Naive thymus-derived CD8-positive, alpha-beta T cell (primary cell): ENCODE measurements around the gene BICC1. TPM values are rescaled to one million over a fixed set of nuclear protein-coding genes. Genes with fewer than 3 reads are reported as not detected.
A peak's percentile ranks its signal among the peaks of the same experiment; 100 is the strongest.

Source experiments
- ATAC-seq, 2 donors: fragments of 150-1000 bp; cut with Tn5 transposase in 1 of 2; sonication (Bioruptor Pico), chemical (Tn5 transposase) in 1 of 2; 1 replicate in 1 of 2; 2 replicates in 1 of 2; pipeline ENCODE4 v1.10.0; 2021; ENCODE audit warnings: mild to moderate bottlenecking in 2 of 2, moderate library complexity in 2 of 2
- POLR2A ChIA-PET: fragments of 350-600 bp; sonication (Branson Sonifier 250); formaldehyde crosslinking; loops from one replicate; lab custom pipeline; 2021; ENCODE audit warnings: antibody characterized with exemption; lab: Charles Lee
- DNase-seq, 10 donors: peaks; one replicate each; pipeline versions ENCODE4 v3.0.0 to v3.0.0-alpha.2; 2020 to 2022
- H3K27ac Mint-ChIP-seq, 10 donors: one replicate each; pipeline ENCODE4 v1.8.0; 2020 to 2022; ENCODE audit warnings: mild to moderate bottlenecking in 10 of 10, mixed read lengths in 10 of 10, moderate library complexity in 4 of 10, inconsistent platforms in 1 of 10
- H3K27me3 Mint-ChIP-seq, 5 donors: one replicate each; pipeline ENCODE4 v1.8.0; 2021 to 2022; ENCODE audit warnings: mixed read lengths in 5 of 5
- H3K36me3 Mint-ChIP-seq, 3 donors: one replicate each; pipeline ENCODE4 v1.8.0; 2020 to 2022; ENCODE audit warnings: mixed read lengths in 3 of 3, mild to moderate bottlenecking in 2 of 3, inconsistent platforms in 1 of 3
- H3K4me1 Mint-ChIP-seq, 4 donors: one replicate each; pipeline ENCODE4 v1.8.0; 2021 to 2022; ENCODE audit warnings: mixed read lengths in 4 of 4
- H3K4me3 Mint-ChIP-seq, 10 donors: one replicate each; pipeline ENCODE4 v1.8.0; 2020 to 2022; ENCODE audit warnings: mild to moderate bottlenecking in 10 of 10, mixed read lengths in 10 of 10, moderate library complexity in 6 of 10, inconsistent platforms in 1 of 10
- H3K9me3 Mint-ChIP-seq, 9 donors: one replicate each; pipeline ENCODE4 v1.8.0; 2020 to 2022; ENCODE audit warnings: mixed read lengths in 9 of 9, mild to moderate bottlenecking in 3 of 9, inconsistent platforms in 1 of 9, moderate library complexity in 1 of 9
- polyA plus RNA-seq, 3 donors: library from polyadenylated mRNA; unstranded; fragments of 300-500 nt; fragmentation: Illumina TruSeq; gene quantifications; one replicate each; pipeline ENCODE4 v1.2.3, GENCODE V29; 2021
- total RNA-seq, 8 experiments: library from RNA in 2 of 8; stranded (reverse) in 2 of 8; gene quantifications; one replicate each; pipeline ENCODE4 v1.2.3 and lab custom pipeline; 2021 to 2026

Gene BICC1
- total and polyA plus RNA-seq, 5 experiments from 2014 or later: not detected

- Mint-ChIP-seq H3K27ac (no peak overlapping the region), H3K4me1 (no peaks in the 10 kb centered on the region), H3K9me3 (peaks cover 0 to 25% (median 14%) of the 10 kb centered on the region in 9 donors), H3K27me3 (peaks cover 0 to 9% (median 0%) of the 10 kb centered on the region in 5 donors), H3K36me3 (no peaks in the 10 kb centered on the region), H3K4me3 (no peak overlapping the region)
- ATAC-seq (no peak), DNase-seq (no peak)
- POLR2A ChIA-PET: no interaction called here
These were observed 87.4 kb downstream of the BICC1 start for GRCh38 chr10:58599927-58600553.

DNA sequence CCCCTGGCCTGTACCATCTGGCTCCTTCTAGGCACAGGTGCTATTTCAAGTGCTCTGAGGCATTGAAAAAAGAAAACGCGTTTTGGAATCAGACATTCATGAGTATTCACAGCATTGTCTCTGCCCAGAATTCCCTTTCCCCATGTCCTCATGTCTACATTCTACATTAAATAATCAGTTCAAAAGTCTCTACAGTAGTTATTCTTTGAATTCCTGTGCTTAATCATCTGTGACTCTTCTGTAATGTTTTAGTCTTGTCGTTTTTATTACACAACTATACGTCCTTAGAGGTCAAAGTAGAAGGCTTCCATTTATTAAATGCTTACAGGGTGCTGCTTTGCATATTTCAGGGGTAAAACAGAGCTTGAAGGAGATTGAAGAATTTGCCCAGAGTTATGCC, 95.7 kb downstream of the BICC1 start:
- ATAC-seq (no peak), DNase-seq (no peak)
- peaks cover 0 to 1% (median 0%) of the 10 kb centered on the region in 5 donors for H3K27me3 Mint-ChIP-seq
- peaks cover 0 to 8% (median 0%) of the 10 kb centered on the region in 9 donors for H3K9me3 Mint-ChIP-seq
- H3K36me3 Mint-ChIP-seq: no peaks in the 10 kb centered on the region
- POLR2A ChIA-PET: no interaction called here
- no peak overlapping the region for H3K4me3 Mint-ChIP-seq
- H3K27ac Mint-ChIP-seq: no peak overlapping the region
- no peaks in the 10 kb centered on the region for H3K4me1 Mint-ChIP-seq

GRCh38 chr10:58608826-58609531, 96.3 kb downstream of the BICC1 start:
- POLR2A ChIA-PET: no interaction called here
- Mint-ChIP-seq H3K9me3 (peaks cover 0 to 8% (median 0%) of the 10 kb centered on the region in 9 donors), H3K4me1 (no peaks in the 10 kb centered on the region), H3K27ac (no peak overlapping the region), H3K4me3 (no peak overlapping the region), H3K27me3 (peaks cover 0 to 1% (median 0%) of the 10 kb centered on the region in 5 donors), H3K36me3 (no peaks in the 10 kb centered on the region)
- no peak for ATAC-seq
- no peak for DNase-seq

DNA sequence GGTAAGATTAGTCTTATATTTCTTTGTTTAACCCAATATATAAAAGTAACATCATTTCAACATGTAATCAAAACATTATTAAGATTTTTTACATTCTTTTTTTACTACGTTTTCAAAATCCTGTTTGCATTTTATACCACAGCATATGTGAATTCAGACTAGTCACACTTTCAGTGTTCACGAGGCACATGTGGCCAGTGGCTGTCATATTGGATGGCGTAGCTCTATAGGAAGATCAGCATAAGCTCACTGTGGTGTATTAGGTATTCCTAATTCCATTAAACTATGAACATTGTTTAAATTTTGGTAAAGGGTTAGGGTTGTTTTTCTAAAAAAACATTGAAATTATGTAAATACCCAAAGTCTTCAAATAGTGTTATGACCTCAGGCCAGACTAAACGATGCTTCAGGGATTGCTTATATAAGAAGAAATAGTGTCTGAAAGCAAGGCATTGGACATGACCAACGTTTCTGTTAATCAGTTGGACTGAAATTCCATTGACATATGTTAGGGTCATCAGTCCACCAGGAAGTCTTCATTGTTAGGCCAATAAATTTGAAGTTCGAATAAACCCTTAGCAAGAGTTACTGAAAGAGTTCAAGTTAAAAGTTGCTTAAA, 97.0 kb downstream of the BICC1 start:
- POLR2A ChIA-PET: no interaction called here
- Mint-ChIP-seq H3K36me3 (no peaks in the 10 kb centered on the region), H3K4me1 (no peaks in the 10 kb centered on the region), H3K27me3 (peaks cover 0 to 1% (median 0%) of the 10 kb centered on the region in 5 donors), H3K9me3 (peaks cover 0 to 8% (median 0%) of the 10 kb centered on the region in 9 donors), H3K27ac (no peak overlapping the region), H3K4me3 (no peak overlapping the region)
- ATAC-seq (no peak), DNase-seq (no peak)

GRCh38 chr10:58615237-58615935, 102.7 kb downstream of the BICC1 start:
- DNase-seq (no peak), ATAC-seq (no peak)
- Mint-ChIP-seq H3K4me3 (no peak overlapping the region), H3K4me1 (no peaks in the 10 kb centered on the region), H3K9me3 (no peaks in the 10 kb centered on the region), H3K27ac (peak overlapping the region in 1 of 10 donors; percentile 42), H3K36me3 (no peaks in the 10 kb centered on the region), H3K27me3 (peaks cover 0 to 1% (median 0%) of the 10 kb centered on the region in 5 donors)
- POLR2A ChIA-PET: no interaction called here

- no peaks in the 10 kb centered on the region for H3K36me3 Mint-ChIP-seq
- ATAC-seq (no peak), DNase-seq (no peak)
- H3K27ac Mint-ChIP-seq: no peak overlapping the region
- H3K4me3 Mint-ChIP-seq: no peak overlapping the region
- no peaks in the 10 kb centered on the region for H3K4me1 Mint-ChIP-seq
- H3K9me3 Mint-ChIP-seq: no peaks in the 10 kb centered on the region
- no peaks in the 10 kb centered on the region for H3K27me3 Mint-ChIP-seq
- POLR2A ChIA-PET: no interaction called here
These were observed 105.5 kb downstream of the BICC1 start for GRCh38 chr10:58618158-58618676.

DNA sequence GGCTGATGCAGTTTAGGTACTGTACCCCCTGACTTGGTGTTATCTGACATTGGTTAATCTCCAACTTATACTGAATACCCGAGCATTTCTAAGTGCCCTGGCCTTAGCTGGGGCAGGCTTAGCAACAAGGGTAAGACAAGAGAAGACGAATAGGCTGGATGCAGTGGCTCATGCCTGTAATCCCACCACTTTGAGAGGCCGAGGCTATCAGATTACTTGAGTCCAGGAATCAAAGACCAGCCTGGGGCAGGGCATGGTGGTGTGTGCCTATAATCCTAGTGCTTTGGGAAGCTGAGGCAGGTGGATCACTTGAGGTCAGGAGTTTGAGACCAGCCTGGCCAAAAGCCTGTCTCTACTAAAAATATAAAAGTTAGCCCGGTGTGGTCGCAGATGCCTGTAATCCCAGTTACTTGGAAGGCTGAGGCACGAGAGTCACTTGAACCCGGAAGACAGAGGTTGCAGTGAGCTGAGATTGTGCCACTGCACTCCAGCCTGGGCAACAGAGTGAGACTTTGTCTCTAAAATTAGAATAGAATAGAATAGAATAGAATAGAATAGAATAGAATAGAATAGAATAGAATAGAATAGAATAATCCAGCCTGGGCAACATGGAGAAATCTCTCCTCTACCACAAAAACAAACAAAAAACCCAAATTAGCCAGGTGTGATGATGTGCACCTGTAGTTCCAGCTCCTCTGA, 108.9 kb downstream of the BICC1 start:
- no peak for ATAC-seq
- H3K27me3 Mint-ChIP-seq: peaks cover 0 to 4% (median 0%) of the 10 kb centered on the region in 5 donors

DNA sequence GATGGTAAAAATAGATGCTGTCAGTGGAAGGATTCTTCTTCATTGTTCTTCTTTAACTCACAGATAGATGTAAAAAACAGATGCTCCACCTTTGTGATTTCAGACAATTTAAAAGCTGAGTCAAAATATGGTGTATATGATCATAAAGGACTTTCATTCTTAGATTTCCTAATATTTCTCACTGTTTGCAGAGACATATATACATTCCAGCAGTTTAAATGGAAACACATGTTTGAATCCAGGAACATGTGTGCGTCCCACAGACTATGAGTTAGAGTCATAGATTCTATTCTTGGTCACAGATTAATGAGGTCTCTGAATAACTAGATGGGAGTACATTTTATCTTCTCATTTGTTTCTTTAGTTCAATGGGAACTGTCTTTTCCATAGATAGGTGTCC, 109.6 kb downstream of the BICC1 start:
- POLR2A ChIA-PET: no interaction called here
- DNase-seq (no peak), ATAC-seq (no peak)
- no peak overlapping the region for H3K4me3 Mint-ChIP-seq
- H3K27me3 Mint-ChIP-seq: peaks cover 0 to 4% (median 0%) of the 10 kb centered on the region in 5 donors
- no peak overlapping the region for H3K27ac Mint-ChIP-seq
- no peaks in the 10 kb centered on the region for H3K4me1 Mint-ChIP-seq
- peaks cover 0 to 3% (median 0%) of the 10 kb centered on the region in 9 donors for H3K9me3 Mint-ChIP-seq
- no peaks in the 10 kb centered on the region for H3K36me3 Mint-ChIP-seq

More for the DNA sequence above, 108.9 kb downstream of the BICC1 start:
- peaks cover 0 to 3% (median 0%) of the 10 kb centered on the region in 9 donors for H3K9me3 Mint-ChIP-seq
- no peak for DNase-seq
- no peaks in the 10 kb centered on the region for H3K36me3 Mint-ChIP-seq
- POLR2A ChIA-PET: no interaction called here
- no peak overlapping the region for H3K4me3 Mint-ChIP-seq
- no peak overlapping the region for H3K27ac Mint-ChIP-seq
- H3K4me1 Mint-ChIP-seq: no peaks in the 10 kb centered on the region

DNA sequence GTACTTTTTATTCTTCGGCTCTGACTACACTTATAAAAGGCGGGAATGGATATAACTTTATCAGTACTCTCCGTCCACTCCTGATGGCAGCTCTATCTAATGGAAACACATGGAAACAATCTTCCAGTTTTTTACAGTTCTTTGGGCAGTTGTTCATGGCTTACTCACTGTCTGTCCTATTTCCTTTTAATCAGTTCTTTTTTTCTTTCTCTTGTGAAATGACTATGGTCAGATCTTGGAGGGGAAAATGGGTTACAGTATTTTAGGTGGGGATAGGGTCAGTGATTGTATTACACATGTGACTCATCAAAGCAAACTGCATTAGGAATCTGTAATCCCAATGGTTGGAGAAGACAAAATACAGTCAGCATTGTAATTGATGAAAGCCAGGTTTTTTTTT, 112.4 kb downstream of the BICC1 start:
- H3K27ac Mint-ChIP-seq: no peak overlapping the region
- peaks cover 0 to 3% (median 0%) of the 10 kb centered on the region in 9 donors for H3K9me3 Mint-ChIP-seq
- DNase-seq (no peak), ATAC-seq (no peak)
- H3K4me3 Mint-ChIP-seq: no peak overlapping the region
- H3K4me1 Mint-ChIP-seq: no peaks in the 10 kb centered on the region
- H3K36me3 Mint-ChIP-seq: no peaks in the 10 kb centered on the region
- POLR2A ChIA-PET: no interaction called here
- peaks cover 0 to 5% (median 0%) of the 10 kb centered on the region in 5 donors for H3K27me3 Mint-ChIP-seq

- POLR2A ChIA-PET: no interaction called here
- peaks cover 0 to 3% (median 0%) of the 10 kb centered on the region in 9 donors for H3K9me3 Mint-ChIP-seq
These were observed 114.7 kb downstream of the BICC1 start for GRCh38 chr10:58627392-58627791.

GRCh38 chr10:58631715-58632114, 119.0 kb downstream of the BICC1 start:
- H3K4me1 Mint-ChIP-seq: no peaks in the 10 kb centered on the region
- no peak overlapping the region for H3K27ac Mint-ChIP-seq
- H3K36me3 Mint-ChIP-seq: no peaks in the 10 kb centered on the region
- peaks cover 0 to 5% (median 2%) of the 10 kb centered on the region in 5 donors for H3K27me3 Mint-ChIP-seq
- no peaks in the 10 kb centered on the region for H3K9me3 Mint-ChIP-seq
- H3K4me3 Mint-ChIP-seq: no peak overlapping the region
- DNase-seq (no peak), ATAC-seq (no peak)
- POLR2A ChIA-PET: no interaction called here

More at GRCh38 chr10:58627392-58627791, 114.7 kb downstream of the BICC1 start:
- Mint-ChIP-seq H3K36me3 (no peaks in the 10 kb centered on the region), H3K4me1 (no peaks in the 10 kb centered on the region), H3K4me3 (no peak overlapping the region), H3K27ac (no peak overlapping the region), H3K27me3 (peaks cover 0 to 6% (median 0%) of the 10 kb centered on the region in 5 donors)
- DNase-seq (no peak), ATAC-seq (no peak)

DNA sequence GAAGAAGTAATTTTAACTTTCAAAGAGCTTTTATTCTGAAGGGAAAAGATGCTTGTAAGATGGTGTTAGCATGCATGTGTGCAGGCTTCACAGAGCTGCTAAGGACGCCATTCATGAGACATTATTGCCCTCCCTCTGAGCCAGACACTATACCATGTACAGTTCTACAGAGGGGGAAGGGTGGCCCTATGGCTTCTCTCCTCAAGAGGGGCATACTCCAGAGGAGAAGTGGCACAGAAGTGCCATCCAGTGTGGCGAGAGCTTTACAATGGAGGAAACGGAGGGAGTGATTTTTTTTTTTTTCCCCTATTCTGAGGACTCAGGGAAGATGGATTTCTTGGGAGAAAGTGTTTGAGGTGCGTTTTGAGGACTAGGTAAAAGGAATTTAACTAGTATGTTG, 119.5 kb downstream of the BICC1 start:
- Mint-ChIP-seq H3K27ac (no peak overlapping the region), H3K4me3 (no peak overlapping the region), H3K4me1 (no peaks in the 10 kb centered on the region), H3K27me3 (peaks cover 0 to 5% (median 2%) of the 10 kb centered on the region in 5 donors), H3K9me3 (no peaks in the 10 kb centered on the region), H3K36me3 (no peaks in the 10 kb centered on the region)
- POLR2A ChIA-PET: no interaction called here
- DNase-seq (no peak), ATAC-seq (no peak)
